ENCODE results near the gene TOR1AIP2.

Gene TOR1AIP2

GRCh38 chr1:179876300-179876715 is 1.3 kb downstream of the TOR1AIP2 start:
- H3K4me3 ChIP-seq (ENCODE audit: low read depth, low read length) = peak overlapping the region; percentile 81
- TF ChIP-seq, protein P1, sequence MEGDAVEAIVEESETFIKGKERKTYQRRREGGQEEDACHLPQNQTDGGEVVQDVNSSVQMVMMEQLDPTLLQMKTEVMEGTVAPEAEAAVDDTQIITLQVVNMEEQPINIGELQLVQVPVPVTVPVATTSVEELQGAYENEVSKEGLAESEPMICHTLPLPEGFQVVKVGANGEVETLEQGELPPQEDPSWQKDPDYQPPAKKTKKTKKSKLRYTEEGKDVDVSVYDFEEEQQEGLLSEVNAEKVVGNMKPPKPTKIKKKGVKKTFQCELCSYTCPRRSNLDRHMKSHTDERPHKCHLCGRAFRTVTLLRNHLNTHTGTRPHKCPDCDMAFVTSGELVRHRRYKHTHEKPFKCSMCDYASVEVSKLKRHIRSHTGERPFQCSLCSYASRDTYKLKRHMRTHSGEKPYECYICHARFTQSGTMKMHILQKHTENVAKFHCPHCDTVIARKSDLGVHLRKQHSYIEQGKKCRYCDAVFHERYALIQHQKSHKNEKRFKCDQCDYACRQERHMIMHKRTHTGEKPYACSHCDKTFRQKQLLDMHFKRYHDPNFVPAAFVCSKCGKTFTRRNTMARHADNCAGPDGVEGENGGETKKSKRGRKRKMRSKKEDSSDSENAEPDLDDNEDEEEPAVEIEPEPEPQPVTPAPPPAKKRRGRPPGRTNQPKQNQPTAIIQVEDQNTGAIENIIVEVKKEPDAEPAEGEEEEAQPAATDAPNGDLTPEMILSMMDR (conservative IDR thresholded peaks at IDR 0.05; ENCODE audit: low read depth, low read length) = no peak
- DNase-seq (ENCODE audit: low read depth) = peak; percentile 67

DNA sequence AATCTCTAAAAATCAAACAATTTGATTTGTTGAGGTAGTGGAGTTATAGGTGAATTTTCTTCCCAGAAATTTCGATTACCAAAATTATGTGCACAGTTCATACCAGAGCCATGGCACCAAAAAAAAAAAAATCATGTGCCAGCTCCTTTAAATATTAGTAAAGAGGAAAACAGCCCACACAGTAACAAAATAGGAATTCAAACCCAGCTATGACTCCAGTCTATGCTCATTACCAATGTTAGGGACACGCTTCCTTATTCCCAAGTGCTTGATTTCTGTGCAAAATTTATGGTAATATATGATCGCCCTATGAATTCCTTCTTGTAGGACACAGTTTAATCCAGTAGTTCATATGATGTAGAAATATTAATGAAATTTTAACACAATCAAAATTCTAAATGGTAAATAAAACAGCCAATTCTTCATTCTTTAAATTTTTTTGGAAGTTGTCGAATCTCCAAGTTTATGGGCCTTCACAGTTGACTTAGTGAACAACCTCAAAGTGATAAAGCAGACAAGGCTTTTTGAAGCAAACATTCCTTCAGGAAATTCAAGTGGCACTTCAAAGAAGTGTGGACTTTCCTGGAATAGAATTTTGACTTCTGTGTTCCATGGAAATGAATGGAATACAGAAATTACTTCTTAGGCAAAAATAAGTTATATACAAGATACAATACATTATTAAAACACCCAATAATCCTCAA is 1.9 kb downstream of the TOR1AIP2 start:
- peak overlapping the region; percentile 81 for H3K4me3 ChIP-seq (ENCODE audit: low read depth, low read length)
- TF ChIP-seq, protein P1 (conservative IDR thresholded peaks at IDR 0.05; ENCODE audit: low read depth, low read length) = no peak
- DNase-seq (ENCODE audit: low read depth) = no peak

DNA sequence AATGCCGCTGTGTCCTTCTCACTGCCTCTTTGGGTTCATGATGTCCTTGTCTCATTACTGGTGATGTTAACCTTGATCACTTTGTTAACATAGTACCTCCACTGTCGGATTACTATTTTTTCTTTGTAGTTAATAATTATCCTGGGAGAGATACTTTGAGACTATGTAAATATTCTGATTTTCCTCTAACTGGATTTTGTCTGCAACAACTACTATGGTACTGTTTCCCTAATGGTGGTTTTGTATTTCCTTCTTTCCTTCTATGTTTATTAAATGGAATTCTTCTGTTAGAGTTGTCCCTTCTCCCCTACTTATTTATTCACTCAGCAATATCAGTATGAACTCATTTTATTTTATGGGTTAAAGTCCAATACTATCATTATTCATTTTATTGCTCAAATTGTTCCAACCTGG is 4.2 kb downstream of the TOR1AIP2 start:
- H3K4me3 ChIP-seq (ENCODE audit: low read depth, low read length) = no peak overlapping the region
- no peak for DNase-seq (ENCODE audit: low read depth)
- TF ChIP-seq, protein P1 (conservative IDR thresholded peaks at IDR 0.05; ENCODE audit: low read depth, low read length) = no peak

GRCh38 chr1:179872558-179872957 is 5.0 kb downstream of the TOR1AIP2 start:
- H3K4me3 ChIP-seq (ENCODE audit: low read depth, low read length) = no peak overlapping the region
- DNase-seq (ENCODE audit: low read depth) = no peak
- TF ChIP-seq, protein P1 (conservative IDR thresholded peaks at IDR 0.05; ENCODE audit: low read depth, low read length) = no peak

DNA sequence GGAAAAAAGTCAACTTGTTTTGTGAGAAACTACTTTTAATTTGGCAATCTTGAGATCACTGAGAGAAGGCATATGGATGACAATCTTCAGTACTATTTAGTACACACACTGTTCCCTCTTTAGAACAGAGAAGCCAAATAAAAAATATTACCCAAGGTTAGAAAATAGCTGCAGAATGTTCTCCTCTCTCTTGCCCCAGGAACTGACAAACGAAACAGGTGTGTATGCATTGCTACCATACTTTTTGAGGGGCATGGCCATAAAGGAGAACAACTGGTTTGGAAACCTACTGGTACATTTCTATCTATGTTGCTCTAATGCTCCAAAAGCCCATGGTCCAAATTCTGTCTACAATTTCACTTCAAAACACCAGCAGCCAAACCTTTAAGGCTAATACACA is 5.7 kb downstream of the TOR1AIP2 start:
- TF ChIP-seq, protein P1 (conservative IDR thresholded peaks at IDR 0.05; ENCODE audit: low read depth, low read length) = no peak
- DNase-seq (ENCODE audit: low read depth) = no peak
- H3K4me3 ChIP-seq (ENCODE audit: low read depth, low read length) = no peak overlapping the region

GRCh38 chr1:179870870-179871269 is 6.7 kb downstream of the TOR1AIP2 start:
- H3K4me3 ChIP-seq (ENCODE audit: low read depth, low read length) = no peak overlapping the region
- TF ChIP-seq, protein P1 (conservative IDR thresholded peaks at IDR 0.05; ENCODE audit: low read depth, low read length) = no peak
- DNase-seq (ENCODE audit: low read depth) = no peak

Data from choroid plexus epithelial cell (primary cell).